HL-60 (cell line): Measurements from ENCODE around the gene ZNF618.

Source experiments
- CTCF ChIP-seq: IDR thresholded peaks from one replicate; pipeline ENCODE4 v1.5.1; 2011; ENCODE audit warnings: low read length, control low read depth, inconsistent platforms; ENCODE audit not compliant: insufficient read depth
- POLR2AphosphoS5 ChIP-seq: IDR thresholded peaks from 2 replicates; pipeline ENCODE4 v1.6.1; 2012; ENCODE audit warnings: low read depth

- TF ChIP-seq POLR2AphosphoS5 (no peak), CTCF (no peak)
These were observed 124.0 kb downstream of the ZNF618 start for GRCh38 chr9:114000063-114000454.
